Duodenal mucosa (tissue), 2 donors: Measurements from ENCODE around the gene HEMK1.

ENCODE experiments used
- H3K27ac ChIP-seq: one replicate; pipeline ENCODE4 v1.7.0; 2013; ENCODE audit warnings: low read depth, low read length
- H3K27me3 ChIP-seq, 2 donors: one replicate each; pipeline ENCODE4 v1.7.0; 2013; ENCODE audit warnings: low read length in 2 of 2, control low read depth in 1 of 2; ENCODE audit not compliant: insufficient read depth in 2 of 2, control insufficient read depth in 1 of 2
- H3K36me3 ChIP-seq, 2 donors: one replicate each; pipeline ENCODE4 v1.7.0; 2013; ENCODE audit warnings: low read length in 2 of 2, control low read depth in 1 of 2; ENCODE audit not compliant: insufficient read depth in 2 of 2, control insufficient read depth in 1 of 2
- H3K4me1 ChIP-seq, 2 donors: one replicate each; pipeline ENCODE4 v1.7.0; 2013; ENCODE audit warnings: low read length in 2 of 2, control low read depth in 1 of 2; ENCODE audit not compliant: insufficient read depth in 2 of 2, control insufficient read depth in 1 of 2
- H3K4me3 ChIP-seq, 2 donors: one replicate each; pipeline ENCODE4 v1.7.0; 2013; ENCODE audit warnings: low read length in 2 of 2, low read depth in 1 of 2
- H3K9ac ChIP-seq, 2 donors: one replicate each; pipeline ENCODE4 v1.7.0; 2013; ENCODE audit warnings: low read length in 2 of 2, low read depth in 1 of 2
- H3K9me3 ChIP-seq, 2 donors: one replicate each; pipeline ENCODE4 v1.7.0; 2013; ENCODE audit warnings: low read length in 2 of 2, control low read depth in 1 of 2; ENCODE audit not compliant: control insufficient read depth in 1 of 2

The HEMK1 gene

DNA sequence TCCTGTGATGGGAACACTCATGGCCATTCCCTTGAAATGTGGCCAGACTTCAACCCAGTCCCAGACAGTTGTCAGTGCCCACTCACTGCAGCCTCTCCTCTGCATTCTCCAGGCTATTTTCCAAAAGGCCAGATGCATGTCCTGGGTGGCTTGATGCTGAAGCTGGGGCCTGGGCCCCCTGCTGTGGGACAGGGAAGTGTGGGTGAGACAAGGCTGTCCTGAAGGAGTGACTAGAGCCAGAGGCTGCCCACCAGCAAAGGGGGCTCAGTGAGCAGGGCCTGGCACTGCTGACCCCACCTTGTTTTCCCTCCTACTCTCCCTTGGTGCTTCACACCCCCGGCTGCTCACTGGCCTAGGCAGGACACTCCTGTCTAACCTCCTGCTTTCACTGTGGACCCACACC lies 30.4 kb downstream of the HEMK1 start:
- no peak overlapping the region for H3K4me3 ChIP-seq
- H3K9ac ChIP-seq: peak overlapping the region in 1 of 2 donors; percentile 27
- peaks cover 47 to 51% of the 10 kb centered on the region in 2 donors for H3K4me1 ChIP-seq
- no peaks in the 10 kb centered on the region for H3K9me3 ChIP-seq
- H3K36me3 ChIP-seq: peaks cover 4 to 6% of the 10 kb centered on the region in 2 donors
- no peaks in the 10 kb centered on the region for H3K27me3 ChIP-seq
- H3K27ac ChIP-seq: peak overlapping the region; percentile 46

DNA sequence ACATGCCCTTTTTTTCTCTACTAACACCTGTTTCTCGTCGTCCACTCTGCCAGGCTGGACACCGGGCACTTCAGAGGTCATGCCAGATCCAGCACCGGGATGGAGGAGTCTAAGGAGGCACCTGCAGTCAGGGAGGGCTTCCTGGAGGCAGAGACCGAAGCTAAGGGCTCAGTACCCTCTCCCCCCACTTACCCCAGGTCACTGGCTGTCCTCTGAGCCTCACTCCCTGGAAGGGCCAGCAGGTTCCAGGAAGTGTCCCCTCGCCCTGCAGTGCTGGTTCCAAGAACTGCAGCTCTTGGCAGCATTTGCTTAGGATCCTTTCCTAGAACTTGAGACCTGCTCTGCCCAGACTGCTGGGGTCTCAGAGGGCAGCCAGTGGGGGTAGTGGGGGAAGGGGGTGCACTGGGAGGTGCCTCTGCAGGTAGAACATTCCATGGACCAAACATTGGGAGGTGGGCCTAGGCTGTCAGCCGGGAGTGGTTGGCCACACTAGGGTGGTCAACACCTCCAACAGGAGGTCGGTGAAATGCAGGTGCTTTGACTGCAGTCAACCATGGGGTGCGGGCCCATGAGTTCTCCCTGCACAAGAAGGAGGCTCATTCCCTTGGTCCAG lies 30.9 kb downstream of the HEMK1 start:
- Histone ChIP-seq H3K4me1 (peaks cover 51 to 55% of the 10 kb centered on the region in 2 donors), H3K27me3 (no peaks in the 10 kb centered on the region), H3K9ac (peak overlapping the region; percentile 58 to 67), H3K36me3 (peaks cover 7 to 12% of the 10 kb centered on the region in 2 donors), H3K9me3 (no peaks in the 10 kb centered on the region), H3K4me3 (peak overlapping the region in 1 of 2 donors; percentile 13), H3K27ac (peak overlapping the region; percentile 82)

- Histone ChIP-seq H3K4me1 (peaks cover 56 to 63% of the 10 kb centered on the region in 2 donors), H3K27ac (peak overlapping the region; percentile 82), H3K9me3 (no peaks in the 10 kb centered on the region), H3K36me3 (peaks cover 7 to 17% of the 10 kb centered on the region in 2 donors), H3K27me3 (no peaks in the 10 kb centered on the region), H3K9ac (peak overlapping the region; percentile 67 to 68), H3K4me3 (peak overlapping the region; percentile 46 to 53)
These were observed 31.7 kb downstream of the HEMK1 start for GRCh38 chr3:50600841-50601591.

DNA sequence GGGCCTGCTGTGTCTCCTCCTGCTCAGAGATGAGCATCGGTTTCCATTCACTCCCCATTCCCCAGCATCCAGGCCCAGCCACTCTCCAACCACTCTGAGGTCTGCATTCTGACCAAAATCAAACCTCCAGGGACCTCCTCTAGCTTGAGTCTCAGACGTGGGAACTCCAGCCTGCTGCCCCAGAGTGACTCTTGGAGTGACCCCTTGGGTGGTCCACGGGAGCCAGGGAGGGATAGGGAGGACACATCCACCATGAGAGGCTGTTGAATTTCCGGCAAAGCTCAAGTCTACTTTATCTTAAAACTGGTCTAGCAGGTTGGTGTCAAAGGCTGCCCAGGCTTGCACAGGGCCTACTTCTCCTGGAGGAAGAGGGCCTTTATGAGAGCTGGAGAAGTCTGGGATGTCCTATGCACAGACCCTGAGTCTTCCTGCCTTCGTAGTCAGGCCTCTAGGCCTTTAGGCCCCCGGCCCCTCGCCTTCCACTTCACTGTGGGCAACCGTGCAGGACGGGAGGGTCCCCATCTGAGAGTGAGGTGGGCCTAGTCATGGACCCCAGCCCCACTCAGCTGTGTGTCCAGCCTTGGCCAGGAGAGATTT lies 33.4 kb downstream of the HEMK1 start:
- Histone ChIP-seq H3K9ac (peak overlapping the region; percentile 58 to 67), H3K9me3 (no peaks in the 10 kb centered on the region), H3K27me3 (no peaks in the 10 kb centered on the region), H3K27ac (peak overlapping the region; percentile 82), H3K4me3 (peak overlapping the region in 1 of 2 donors; percentile 29), H3K4me1 (peaks cover 71 to 78% of the 10 kb centered on the region in 2 donors), H3K36me3 (peaks cover 21 to 34% of the 10 kb centered on the region in 2 donors)

GRCh38 chr3:50603261-50604109 lies 34.2 kb downstream of the HEMK1 start:
- peak overlapping the region; percentile 82 for H3K27ac ChIP-seq
- peak overlapping the region; percentile 58 to 67 for H3K9ac ChIP-seq
- H3K4me1 ChIP-seq: peaks cover 77 to 78% of the 10 kb centered on the region in 2 donors
- no peaks in the 10 kb centered on the region for H3K27me3 ChIP-seq
- peaks cover 22 to 42% of the 10 kb centered on the region in 2 donors for H3K36me3 ChIP-seq
- H3K9me3 ChIP-seq: no peaks in the 10 kb centered on the region
- H3K4me3 ChIP-seq: no peak overlapping the region

- Histone ChIP-seq H3K36me3 (peaks cover 26 to 43% of the 10 kb centered on the region in 2 donors), H3K4me1 (peaks cover 84% of the 10 kb centered on the region in 2 donors), H3K9me3 (no peaks in the 10 kb centered on the region), H3K4me3 (no peak overlapping the region), H3K27me3 (no peaks in the 10 kb centered on the region), H3K27ac (peak overlapping the region; percentile 15), H3K9ac (no peak overlapping the region)
These were observed 34.8 kb downstream of the HEMK1 start for GRCh38 chr3:50604110-50604621.

- Histone ChIP-seq H3K9ac (no peak overlapping the region), H3K4me3 (no peak overlapping the region), H3K27me3 (no peaks in the 10 kb centered on the region), H3K4me1 (peaks cover 86 to 91% of the 10 kb centered on the region in 2 donors), H3K27ac (peak overlapping the region; percentile 15), H3K36me3 (peaks cover 31 to 44% of the 10 kb centered on the region in 2 donors), H3K9me3 (no peaks in the 10 kb centered on the region)
These were observed 35.6 kb downstream of the HEMK1 start for GRCh38 chr3:50604628-50605588.

DNA sequence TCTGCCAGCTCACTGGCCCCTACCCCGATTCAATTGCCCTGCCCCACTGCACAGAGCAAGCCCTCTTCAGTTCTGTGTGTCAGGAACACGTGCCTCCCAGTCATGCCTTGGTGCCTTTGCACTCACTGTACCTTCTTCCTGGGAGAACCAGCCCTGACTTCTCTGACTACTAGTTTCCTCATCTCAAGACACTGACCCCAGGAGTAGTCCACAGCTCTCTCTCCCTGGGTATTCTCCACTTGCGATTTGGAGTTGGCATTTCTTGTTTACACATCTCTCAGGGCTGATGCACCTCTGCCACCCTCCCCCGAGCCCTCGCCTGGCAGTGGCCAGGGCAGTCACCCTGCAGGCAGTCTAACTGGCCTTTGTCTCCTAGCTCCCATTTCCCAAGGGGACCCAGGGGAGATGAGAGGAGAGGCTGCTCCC lies 36.6 kb downstream of the HEMK1 start:
- Histone ChIP-seq H3K4me1 (peaks cover 86 to 91% of the 10 kb centered on the region in 2 donors), H3K4me3 (peak overlapping the region in 1 of 2 donors; percentile 11), H3K9me3 (no peaks in the 10 kb centered on the region), H3K9ac (peak overlapping the region in 1 of 2 donors; percentile 5), H3K27ac (no peak overlapping the region), H3K27me3 (no peaks in the 10 kb centered on the region), H3K36me3 (peaks cover 32 to 47% of the 10 kb centered on the region in 2 donors)

GRCh38 chr3:50606596-50606995 lies 37.3 kb downstream of the HEMK1 start:
- no peak overlapping the region for H3K27ac ChIP-seq
- H3K27me3 ChIP-seq: no peaks in the 10 kb centered on the region
- H3K4me3 ChIP-seq: peak overlapping the region in 1 of 2 donors; percentile 92
- H3K9ac ChIP-seq: peak overlapping the region in 1 of 2 donors; percentile 5
- peaks cover 32 to 47% of the 10 kb centered on the region in 2 donors for H3K36me3 ChIP-seq
- no peaks in the 10 kb centered on the region for H3K9me3 ChIP-seq
- peaks cover 80 to 87% of the 10 kb centered on the region in 2 donors for H3K4me1 ChIP-seq
